ENCODE results near the gene TSKU.
"Not testable (repeated sequence)": the region's sequence is repeated elsewhere in the genome, so short reads cannot be mapped to it uniquely, and the experiment has no call there.

TSKU gene

GRCh38 chr11:76783294-76783895, at the start of gene TSKU:
TSS of gene TSKU (plus strand) at chr11:76783356. CDS start at chr11:76795617, 12,261 bp downstream.
- no peak for DNase-seq
- H3K36me3 Mint-ChIP-seq (ENCODE audit: low read depth): no peaks in the 10 kb centered on the region
- peaks cover 71% of the 10 kb centered on the region for H3K27me3 Mint-ChIP-seq
- H3K4me1 Mint-ChIP-seq (ENCODE audit: low read depth): peaks cover 12% of the 10 kb centered on the region
- H3K9me3 Mint-ChIP-seq: no peaks in the 10 kb centered on the region
- H3K27ac Mint-ChIP-seq: peak within 1 kb of the TSS; percentile 80
- peak within 1 kb of the TSS; percentile 70 for H3K4me3 Mint-ChIP-seq

GRCh38 chr11:76733906-76734305, 49.2 kb upstream of the TSKU start:
- H3K4me1 Mint-ChIP-seq (ENCODE audit: low read depth); H3K4me3 Mint-ChIP-seq; H3K27ac Mint-ChIP-seq; H3K36me3 Mint-ChIP-seq (ENCODE audit: low read depth); H3K27me3 Mint-ChIP-seq; H3K9me3 Mint-ChIP-seq: not testable (repeated sequence)
- DNase-seq: peak; percentile 39

- H3K27ac Mint-ChIP-seq: no peak overlapping the region
- no peaks in the 10 kb centered on the region for H3K9me3 Mint-ChIP-seq
- no peaks in the 10 kb centered on the region for H3K36me3 Mint-ChIP-seq (ENCODE audit: low read depth)
- H3K4me1 Mint-ChIP-seq (ENCODE audit: low read depth): no peaks in the 10 kb centered on the region
- H3K4me3 Mint-ChIP-seq: no peak overlapping the region
- DNase-seq: no peak
- no peaks in the 10 kb centered on the region for H3K27me3 Mint-ChIP-seq
These were observed 48.4 kb upstream of the TSKU start for GRCh38 chr11:76734456-76735420.

GRCh38 chr11:76735841-76736240, 47.3 kb upstream of the TSKU start:
- H3K36me3 Mint-ChIP-seq (ENCODE audit: low read depth): no peaks in the 10 kb centered on the region
- H3K27me3 Mint-ChIP-seq: no peaks in the 10 kb centered on the region
- H3K4me3 Mint-ChIP-seq: no peak overlapping the region
- DNase-seq: no peak
- no peak overlapping the region for H3K27ac Mint-ChIP-seq
- H3K9me3 Mint-ChIP-seq: no peaks in the 10 kb centered on the region
- H3K4me1 Mint-ChIP-seq (ENCODE audit: low read depth): no peaks in the 10 kb centered on the region

- no peak for DNase-seq
- no peaks in the 10 kb centered on the region for H3K27me3 Mint-ChIP-seq
- H3K36me3 Mint-ChIP-seq (ENCODE audit: low read depth): no peaks in the 10 kb centered on the region
- no peaks in the 10 kb centered on the region for H3K4me1 Mint-ChIP-seq (ENCODE audit: low read depth)
- H3K27ac Mint-ChIP-seq: no peak overlapping the region
- H3K4me3 Mint-ChIP-seq: no peak overlapping the region
- no peaks in the 10 kb centered on the region for H3K9me3 Mint-ChIP-seq
These were observed 46.9 kb upstream of the TSKU start for GRCh38 chr11:76736266-76736665.

GRCh38 chr11:76736773-76737495, 46.2 kb upstream of the TSKU start:
- H3K27ac Mint-ChIP-seq: no peak overlapping the region
- H3K27me3 Mint-ChIP-seq: no peaks in the 10 kb centered on the region
- H3K4me3 Mint-ChIP-seq: no peak overlapping the region
- no peaks in the 10 kb centered on the region for H3K9me3 Mint-ChIP-seq
- H3K4me1 Mint-ChIP-seq (ENCODE audit: low read depth): no peaks in the 10 kb centered on the region
- no peak for DNase-seq
- H3K36me3 Mint-ChIP-seq (ENCODE audit: low read depth): no peaks in the 10 kb centered on the region

- Mint-ChIP-seq H3K9me3 (no peaks in the 10 kb centered on the region), H3K27me3 (no peaks in the 10 kb centered on the region), H3K27ac (no peak overlapping the region), H3K4me1 (ENCODE audit: low read depth) (no peaks in the 10 kb centered on the region), H3K4me3 (no peak overlapping the region), H3K36me3 (ENCODE audit: low read depth) (no peaks in the 10 kb centered on the region)
- no peak for DNase-seq
These were observed 44.4 kb upstream of the TSKU start for GRCh38 chr11:76738618-76739240.

- no peaks in the 10 kb centered on the region for H3K27me3 Mint-ChIP-seq
These were observed 43.4 kb upstream of the TSKU start for GRCh38 chr11:76739798-76740197.

GRCh38 chr11:76740772-76741171, 42.4 kb upstream of the TSKU start:
- no peak overlapping the region for H3K27ac Mint-ChIP-seq
- no peaks in the 10 kb centered on the region for H3K36me3 Mint-ChIP-seq (ENCODE audit: low read depth)
- no peaks in the 10 kb centered on the region for H3K9me3 Mint-ChIP-seq
- no peaks in the 10 kb centered on the region for H3K27me3 Mint-ChIP-seq
- no peaks in the 10 kb centered on the region for H3K4me1 Mint-ChIP-seq (ENCODE audit: low read depth)
- DNase-seq: no peak
- no peak overlapping the region for H3K4me3 Mint-ChIP-seq

More at GRCh38 chr11:76739798-76740197, 43.4 kb upstream of the TSKU start:
- DNase-seq: no peak
- Mint-ChIP-seq H3K27ac (no peak overlapping the region), H3K4me3 (no peak overlapping the region), H3K36me3 (ENCODE audit: low read depth) (no peaks in the 10 kb centered on the region), H3K9me3 (no peaks in the 10 kb centered on the region), H3K4me1 (ENCODE audit: low read depth) (no peaks in the 10 kb centered on the region)

GRCh38 chr11:76742902-76743301, 40.3 kb upstream of the TSKU start:
- Mint-ChIP-seq H3K4me3 (no peak overlapping the region), H3K27ac (no peak overlapping the region), H3K36me3 (ENCODE audit: low read depth) (no peaks in the 10 kb centered on the region), H3K27me3 (no peaks in the 10 kb centered on the region), H3K4me1 (ENCODE audit: low read depth) (no peaks in the 10 kb centered on the region), H3K9me3 (no peaks in the 10 kb centered on the region)
- DNase-seq: no peak

GRCh38 chr11:76744186-76745043, 38.7 kb upstream of the TSKU start:
- no peaks in the 10 kb centered on the region for H3K4me1 Mint-ChIP-seq (ENCODE audit: low read depth)
- no peak overlapping the region for H3K4me3 Mint-ChIP-seq
- H3K36me3 Mint-ChIP-seq (ENCODE audit: low read depth): no peaks in the 10 kb centered on the region
- no peak overlapping the region for H3K27ac Mint-ChIP-seq
- H3K27me3 Mint-ChIP-seq: peaks cover 3% of the 10 kb centered on the region
- no peak for DNase-seq
- no peaks in the 10 kb centered on the region for H3K9me3 Mint-ChIP-seq

GRCh38 chr11:76745044-76745376, 38.1 kb upstream of the TSKU start:
- no peaks in the 10 kb centered on the region for H3K9me3 Mint-ChIP-seq
- no peaks in the 10 kb centered on the region for H3K36me3 Mint-ChIP-seq (ENCODE audit: low read depth)
- peaks cover 3% of the 10 kb centered on the region for H3K27me3 Mint-ChIP-seq
- no peak overlapping the region for H3K4me3 Mint-ChIP-seq
- H3K27ac Mint-ChIP-seq: no peak overlapping the region
- no peaks in the 10 kb centered on the region for H3K4me1 Mint-ChIP-seq (ENCODE audit: low read depth)
- no peak for DNase-seq

GRCh38 chr11:76745561-76746207, 37.5 kb upstream of the TSKU start:
- no peak for DNase-seq
- peaks cover 3% of the 10 kb centered on the region for H3K27me3 Mint-ChIP-seq
- no peaks in the 10 kb centered on the region for H3K4me1 Mint-ChIP-seq (ENCODE audit: low read depth)
- no peaks in the 10 kb centered on the region for H3K9me3 Mint-ChIP-seq
- H3K4me3 Mint-ChIP-seq: no peak overlapping the region
- no peaks in the 10 kb centered on the region for H3K36me3 Mint-ChIP-seq (ENCODE audit: low read depth)
- H3K27ac Mint-ChIP-seq: no peak overlapping the region

All from activated T-cell treated with anti-CD3 and anti-CD28 coated beads, Interleukin-2, amount 50 U/mL, for 24 hours (primary cell).